ENCODE data around the gene PPP1R14C. TPM values are rescaled to one million over a fixed set of nuclear protein-coding genes. Genes with fewer than 3 reads are reported as not detected.

The PPP1R14C gene
- total and polyA plus RNA-seq, 8 donors, result 0.09 to 7.3 (median 0.74) TPM

- TF ChIP-seq CTCF (IDR thresholded peaks at IDR 0.05), result no peak
- no peak overlapping the region for H3K27ac ChIP-seq
- FAIRE-seq (no peak), DNase-seq (no peak), ATAC-seq (no peak)
- H3K27me3 ChIP-seq, result no peaks in the 10 kb centered on the region
- no peaks in the 10 kb centered on the region for H3K4me1 ChIP-seq
- intact Hi-C loops (cut with DNase I), result no loop called here
- H3K36me3 ChIP-seq, result no peaks in the 10 kb centered on the region
- 98 to 99% methylated on average over 5 of the region's 5 CpGs for WGBS, 2 donors
- H3K9me3 ChIP-seq, result no peaks in the 10 kb centered on the region
- no peak overlapping the region for H3K4me3 ChIP-seq
Measured at GRCh38 chr6:150258381-150258780, 115.5 kb downstream of the PPP1R14C start.

- ATAC-seq (no peak), DNase-seq (no peak), FAIRE-seq (no peak)
- Histone ChIP-seq H3K9me3 (no peaks in the 10 kb centered on the region), H3K27ac (no peak overlapping the region), H3K27me3 (no peaks in the 10 kb centered on the region), H3K4me3 (no peak overlapping the region), H3K36me3 (no peaks in the 10 kb centered on the region), H3K4me1 (no peaks in the 10 kb centered on the region)
- intact Hi-C loops (cut with DNase I), result no loop called here
- no peak for TF ChIP-seq CTCF (IDR thresholded peaks at IDR 0.05)
- WGBS, 2 donors, result 85 to 87% methylated on average over 2 of the region's 2 CpGs
Measured at GRCh38 chr6:150260931-150261330, 118.1 kb downstream of the PPP1R14C start.

GRCh38 chr6:150261997-150262697 is 119.3 kb downstream of the PPP1R14C start:
- intact Hi-C loops (cut with DNase I), result no loop called here
- Histone ChIP-seq H3K27ac (no peak overlapping the region), H3K4me1 (no peaks in the 10 kb centered on the region), H3K36me3 (no peaks in the 10 kb centered on the region), H3K4me3 (no peak overlapping the region), H3K27me3 (no peaks in the 10 kb centered on the region), H3K9me3 (no peaks in the 10 kb centered on the region)
- no peak for ATAC-seq
- no peak for FAIRE-seq
- TF ChIP-seq CTCF (IDR thresholded peaks at IDR 0.05), result no peak
- no peak for DNase-seq
- 67 to 73% methylated on average over 16 of the region's 16 CpGs for WGBS, 2 donors

GRCh38 chr6:150263765-150264404 is 121.0 kb downstream of the PPP1R14C start:
- H3K9me3 ChIP-seq, result no peaks in the 10 kb centered on the region
- H3K4me1 ChIP-seq, result no peaks in the 10 kb centered on the region
- FAIRE-seq (no peak), ATAC-seq (no peak), DNase-seq (no peak)
- H3K36me3 ChIP-seq, result no peaks in the 10 kb centered on the region
- H3K27ac ChIP-seq, result no peak overlapping the region
- no peak for TF ChIP-seq CTCF (IDR thresholded peaks at IDR 0.05)
- 81 to 90% methylated on average over 19 of the region's 19 CpGs for WGBS, 2 donors
- intact Hi-C loops (cut with DNase I), result no loop called here
- H3K4me3 ChIP-seq, result no peak overlapping the region
- H3K27me3 ChIP-seq, result no peaks in the 10 kb centered on the region

- 91 to 97% methylated on average over 1 of the region's 1 CpG for whole genome bisulfite sequencing, 2 donors
- Histone ChIP-seq H3K36me3 (no peaks in the 10 kb centered on the region), H3K9me3 (no peaks in the 10 kb centered on the region), H3K27me3 (no peaks in the 10 kb centered on the region), H3K4me3 (no peak overlapping the region), H3K27ac (no peak overlapping the region), H3K4me1 (no peaks in the 10 kb centered on the region)
- no peak for DNase-seq
- TF ChIP-seq CTCF (IDR thresholded peaks at IDR 0.05), result no peak
- no peak for ATAC-seq
- no peak for FAIRE-seq
- intact Hi-C loops (cut with DNase I), result no loop called here
Measured at GRCh38 chr6:150266309-150266708, 123.5 kb downstream of the PPP1R14C start.
